HepG2 (cell line): ENCODE data around the gene TMTC4. TPM values are rescaled to one million over a fixed set of nuclear protein-coding genes. Genes with fewer than 3 reads are reported as not detected.
A peak's percentile ranks its signal among the peaks of the same experiment; 100 is the strongest.

Experiments
- ATAC-seq: fragments of 200-7000 bp; cut with Tn5 transposase; 3 replicates; pipeline ENCODE4 v1.9.1; 2020; ENCODE audit warnings: mild to moderate bottlenecking, moderate library complexity
- BruUV-seq: library from RNA; stranded (reverse); fragments of 400-500 nt; replicated peaks from 2 replicates; lab custom pipeline; 2021; lab: Mats Ljungman, UMichigan
- CTCF ChIA-PET: fragments of 300-600 bp; formaldehyde crosslinking; extraction: SDS; loops from one replicate; lab custom pipeline; 2021; ENCODE audit warnings: low total read pairs, inconsistent platforms, low intra/inter-chr PET ratio; lab: Yijun Ruan, JAX
- POLR2A ChIA-PET: fragments of 350-600 bp; sonication (Branson Sonifier 250); formaldehyde crosslinking; loops from one replicate; lab custom pipeline; 2020; ENCODE audit warnings: antibody characterized with exemption, inconsistent platforms; lab: Yijun Ruan, JAX
- DNase-seq: peaks from one replicate; pipeline ENCODE4 v3.0.0-alpha.2; 2015; ENCODE audit warnings: low spot score
- FAIRE-seq: peaks from 3 replicates; lab custom pipeline; 2011; peaks lifted over from hg19 to GRCh38; lab: Jason Lieb, UNC
- H2AFZ ChIP-seq: one replicate; pipeline ENCODE4 v1.6.1; 2011; ENCODE audit warnings: low read length, inconsistent platforms
- H3K27ac ChIP-seq: fragments of 300-600 bp; 3 replicates; pipeline ENCODE4 v1.8.0; 2011; ENCODE audit warnings: mixed run types, mild to moderate bottlenecking, mixed read lengths, low read length, inconsistent platforms; ENCODE audit not compliant: insufficient read depth; ENCODE audit errors: extremely low read length
- H3K27me3 ChIP-seq, 2 experiments: fragments of 200-600 bp in 1 of 2; 2 replicates in 1 of 2; 3 replicates in 1 of 2; pipeline versions ENCODE4 v1.6.0 to v1.8.0; 2011; ENCODE audit warnings: low read length in 2 of 2, mild to moderate bottlenecking in 2 of 2, moderate library complexity in 2 of 2, inconsistent platforms in 1 of 2; ENCODE audit not compliant: insufficient read depth in 2 of 2, control insufficient read depth in 1 of 2
- H3K36me3 ChIP-seq, 2 experiments: fragments of 200-600 bp in 1 of 2; replicated peaks in 1 of 2; 2 replicates in 1 of 2; 3 replicates in 1 of 2; pipeline versions ENCODE4 v1.5.1 to v1.8.0; 2011; ENCODE audit warnings: low read length in 2 of 2, inconsistent platforms in 1 of 2; ENCODE audit not compliant: insufficient read depth in 2 of 2, control insufficient read depth in 1 of 2
- H3K4me1 ChIP-seq: 2 replicates; pipeline ENCODE4 v1.5.1; 2012; ENCODE audit warnings: low read length, inconsistent platforms; ENCODE audit not compliant: insufficient read depth
- H3K4me2 ChIP-seq: 2 replicates; pipeline ENCODE4 v1.6.0; 2011; ENCODE audit warnings: low read depth, low read length, inconsistent platforms
- H3K4me3 ChIP-seq, 3 experiments: fragments of 200-600 bp in 1 of 3; sonication (generic), shearing (Covaris generic) in 1 of 3; replicated peaks in 1 of 3; 2 replicates each; pipeline ENCODE4 v1.5.1; 2011 to 2016; ENCODE audit warnings: low read length in 3 of 3, inconsistent platforms in 2 of 3, low read depth in 2 of 3, mild to moderate bottlenecking in 2 of 3, control low read depth in 1 of 3, mixed read lengths in 1 of 3; ENCODE audit not compliant: insufficient read depth in 1 of 3
- H3K79me2 ChIP-seq: one replicate; pipeline ENCODE4 v1.6.1; 2011; ENCODE audit warnings: low read length, inconsistent platforms; ENCODE audit not compliant: insufficient read depth
- H3K9ac ChIP-seq: 2 replicates; pipeline ENCODE4 v1.6.0; 2011; ENCODE audit warnings: mild to moderate bottlenecking, low read depth, low read length, inconsistent platforms; ENCODE audit not compliant: insufficient read depth
- H3K9me3 ChIP-seq: 2 replicates; pipeline ENCODE4 v1.5.1; 2012; ENCODE audit warnings: mild to moderate bottlenecking, low read length
- H4K20me1 ChIP-seq: 2 replicates; pipeline ENCODE4 v1.6.0; 2011; ENCODE audit warnings: inconsistent platforms, mild to moderate bottlenecking, low read length, moderate library complexity; ENCODE audit not compliant: insufficient read depth
- ARNT2 ChIP-seq: sonication (generic); formaldehyde crosslinking; IDR thresholded peaks from 2 replicates; pipeline ENCODE4 v1.8.0; 2022; ENCODE audit warnings: mild to moderate bottlenecking, low read depth, missing genetic modification reagents, moderate library complexity
- ATF2 ChIP-seq: sonication (generic); formaldehyde crosslinking; IDR thresholded peaks from 2 replicates; pipeline ENCODE4 v1.4.0; 2020; ENCODE audit warnings: missing genetic modification reagents
- CHCHD3 ChIP-seq: sonication (generic); formaldehyde crosslinking; IDR thresholded peaks from 2 replicates; pipeline ENCODE4 v1.8.0; 2022; ENCODE audit warnings: mild to moderate bottlenecking, missing genetic modification reagents, moderate library complexity
- FOXA1 ChIP-seq, 2 experiments: fragments of 450-650 bp in 1 of 2; sonication (generic) in 1 of 2; formaldehyde crosslinking in 1 of 2; IDR thresholded peaks; 2 replicates each; pipeline versions ENCODE4 v1.4.0 to v1.6.1; 2016 to 2020; ENCODE audit warnings: missing genetic modification reagents in 1 of 2
- HOXD1 ChIP-seq: sonication (generic); formaldehyde crosslinking; IDR thresholded peaks from 2 replicates; pipeline ENCODE4 v1.5.0; 2020; ENCODE audit warnings: missing genetic modification reagents
- ISL2 ChIP-seq: sonication (generic); formaldehyde crosslinking; IDR thresholded peaks from 2 replicates; pipeline ENCODE4 v1.5.0; 2020; ENCODE audit warnings: missing genetic modification reagents
- JUNB ChIP-seq: sonication (generic); formaldehyde crosslinking; IDR thresholded peaks from 2 replicates; pipeline ENCODE4 v1.8.0; 2022; ENCODE audit warnings: missing genetic modification reagents, mild to moderate bottlenecking, borderline replicate concordance
- MXI1 ChIP-seq: IDR thresholded peaks from 3 replicates; pipeline ENCODE4 v1.6.1; 2012; ENCODE audit warnings: low read depth, low read length, inconsistent platforms, borderline replicate concordance
- PHF8 ChIP-seq: sonication (generic); formaldehyde crosslinking; IDR thresholded peaks from 2 replicates; pipeline ENCODE4 v1.5.0; 2020; ENCODE audit warnings: missing genetic modification reagents
- REPIN1 ChIP-seq: sonication (generic); formaldehyde crosslinking; IDR thresholded peaks from 2 replicates; pipeline ENCODE4 v1.8.0; 2022; ENCODE audit warnings: missing genetic modification reagents, low read depth, mild to moderate bottlenecking, borderline replicate concordance
- SAP130 ChIP-seq: IDR thresholded peaks from 2 replicates; pipeline ENCODE4 v1.6.1; 2016; ENCODE audit warnings: low read depth
- SRSF9 ChIP-seq: fragments of 200-400 bp; formaldehyde crosslinking; IDR thresholded peaks from 2 replicates; pipeline ENCODE4 v1.6.1; 2018; ENCODE audit warnings: borderline replicate concordance, mild to moderate bottlenecking, low read depth, low read length; ENCODE audit not compliant: insufficient read depth, poor library complexity, severe bottlenecking
- ZBTB34 ChIP-seq: sonication (generic); formaldehyde crosslinking; IDR thresholded peaks from 2 replicates; pipeline ENCODE4 v1.8.0; 2022; ENCODE audit warnings: mild to moderate bottlenecking, missing genetic modification reagents
- ZNF564 ChIP-seq: sonication (generic); formaldehyde crosslinking; IDR thresholded peaks from 2 replicates; pipeline ENCODE4 v1.8.1; 2023; ENCODE audit warnings: mild to moderate bottlenecking, missing genetic modification reagents
- ZNF652 ChIP-seq: IDR thresholded peaks from 2 replicates; pipeline ENCODE4 v1.6.1; 2016; ENCODE audit warnings: low read depth, borderline replicate concordance
- ZNF687 ChIP-seq: sonication (generic); formaldehyde crosslinking; IDR thresholded peaks from 2 replicates; pipeline ENCODE4 v1.5.1; 2020; ENCODE audit warnings: mild to moderate bottlenecking, missing genetic modification reagents, moderate library complexity
- ZSCAN20 ChIP-seq: sonication (generic); formaldehyde crosslinking; IDR thresholded peaks from 2 replicates; pipeline ENCODE4 v1.4.0; 2020; ENCODE audit warnings: missing genetic modification reagents, mild to moderate bottlenecking, borderline replicate concordance
- WGBS: methylation state at CpG from one replicate; pipeline ENCODE4 v1.1.6; 2017; ENCODE audit warnings: low lambda C conversion rate; 5-methylcytosine and 5-hydroxymethylcytosine counted together
- in situ Hi-C: cut with HindIII; loops from 2 replicates; pipeline ENCODE4 v1.10.0; 2017; ENCODE audit warnings: low pct_unique_long_range_greater_than_20kb; ENCODE audit not compliant: extremely low pct_ligation_motif_present
- intact Hi-C: fragments of 100-400 bp; cut with micrococcal nuclease; formaldehyde crosslinking; loops from one replicate; pipeline ENCODE4 v1.10.0; 2022; ENCODE audit not compliant: unreplicated experiment
- polyA plus RNA-seq, 8 experiments: library from polyadenylated mRNA; depleted of rRNA in 3 of 8; stranded (reverse) in 7 of 8; unstranded in 1 of 8; fragments of >200 nt; fragmentation: Illumina TruSeq in 4 of 8; extraction: Trizol in 4 of 8; gene quantifications; 2 replicates each; pipeline versions ENCODE4 v1.2.1 to v1.2.3, GENCODE V29; 2011 to 2016; ENCODE audit warnings: low read depth in 4 of 8, missing spikeins in 1 of 8, mixed read lengths in 1 of 8; ENCODE audit not compliant: insufficient read depth in 1 of 8
- total RNA-seq, 5 experiments: library from RNA; depleted of rRNA; stranded (reverse); fragments of >200 nt; fragmentation: Illumina TruSeq; extraction: Trizol; gene quantifications; 2 replicates each; pipeline ENCODE4 v1.2.3, GENCODE V29; 2016; ENCODE audit warnings: low read depth in 1 of 5

Gene TMTC4
- total and polyA plus RNA-seq, 2 of the 13 experiments (the other 11 are each of a cell fraction or from before 2014, with no cell fraction given), result 16.0 to 22.6 TPM

- ChIA-PET CTCF (no interaction called here), POLR2A (no interaction called here)
- Histone ChIP-seq H3K4me1 (peaks cover 34% of the 10 kb centered on the region), H2AFZ (no peak overlapping the region), H3K27me3 (no peaks in the 10 kb centered on the region), H4K20me1 (peaks cover 10% of the 10 kb centered on the region), H3K9ac (no peak overlapping the region), H3K36me3 (peaks cover 4 to 33% of the 10 kb centered on the region in 2 experiments; a peak in 3 of 5 replicates), H3K9me3 (no peaks in the 10 kb centered on the region), H3K4me3 (no peak overlapping the region), H3K79me2 (peaks cover 12% of the 10 kb centered on the region), H3K27ac (no peak overlapping the region), H3K4me2 (peak overlapping the region; percentile 36; the same call in 1 of the 2 replicates)
- DNase-seq (peak; percentile 20), FAIRE-seq (no peak), ATAC-seq (no peak)
- 54% methylated on average over 11 of the region's 11 CpGs for WGBS
- in situ Hi-C loops (no loop called here), intact Hi-C loops (no loop called here)
- BruUV-seq, result no TSS peak
- TF ChIP-seq ARNT2 (CRISPR knock-in tag), result no peak
- no peak for TF ChIP-seq PHF8 (CRISPR knock-in tag)
- TF ChIP-seq HOXD1 (CRISPR knock-in tag), result no peak
- TF ChIP-seq MXI1, result no peak
- no peak for TF ChIP-seq ZSCAN20 (CRISPR knock-in tag)
- TF ChIP-seq JUNB (CRISPR knock-in tag), result no peak
- 0 out of 2 replicates have a peak, but pooled peaks have one; percentile 35 for TF ChIP-seq SAP130
- TF ChIP-seq REPIN1 (CRISPR knock-in tag), result no peak
- no peak for TF ChIP-seq FOXA1 (IDR thresholded peaks at IDR 0.05)
- TF ChIP-seq FOXA1 (CRISPR knock-in tag; IDR thresholded peaks at IDR 0.05), result no peak
- no peak for TF ChIP-seq CHCHD3 (CRISPR knock-in tag)
- no peak for TF ChIP-seq SRSF9
- TF ChIP-seq ZNF564 (CRISPR knock-in tag), result no peak
- no peak for TF ChIP-seq ATF2 (CRISPR knock-in tag)
- TF ChIP-seq ZNF687 (CRISPR knock-in tag), result no peak
- no peak for TF ChIP-seq ZBTB34
- TF ChIP-seq ISL2 (CRISPR knock-in tag), result 0 out of 2 replicates have a peak, but pooled peaks have one; percentile 27
- TF ChIP-seq ZNF652 (CRISPR knock-in tag), result no peak
Observed at GRCh38 chr13:100671389-100672182, 3.0 kb downstream of the TMTC4 start.
